K562 (cell line): Measurements from ENCODE around the gene NHSL2. TPM values are rescaled to one million over a fixed set of nuclear protein-coding genes. Genes with fewer than 3 reads are reported as not detected.

Experiments used
- ARID1B ChIP-seq: fragments of 450-650 bp; IDR thresholded peaks from 2 replicates; pipeline ENCODE4 v1.6.1; 2016; ENCODE audit warnings: antibody characterized with exemption, mild to moderate bottlenecking, inconsistent platforms
- CREM ChIP-seq: IDR thresholded peaks from 2 replicates; pipeline ENCODE4 v1.6.1; 2014; ENCODE audit warnings: antibody characterized with exemption, low read depth
- E2F6 ChIP-seq, 2 experiments: IDR thresholded peaks; 2 replicates each; pipeline ENCODE4 v1.6.1; 2011; ENCODE audit warnings: borderline replicate concordance in 1 of 2, control low read depth in 1 of 2, low read depth in 1 of 2, low read length in 1 of 2, mild to moderate bottlenecking in 1 of 2, mixed read lengths in 1 of 2, moderate library complexity in 1 of 2; ENCODE audit not compliant: insufficient read depth in 1 of 2, insufficient read length in 1 of 2, poor library complexity in 1 of 2, severe bottlenecking in 1 of 2; ENCODE audit errors: extremely low read depth in 1 of 2
- HMGN3 ChIP-seq: IDR thresholded peaks from 2 replicates; pipeline ENCODE4 v1.6.1; 2011; ENCODE audit warnings: borderline replicate concordance, low read depth, mild to moderate bottlenecking, mixed read lengths, low read length; ENCODE audit not compliant: insufficient read length; ENCODE audit errors: extremely low read depth
- MCM2 ChIP-seq: fragments of 450-650 bp; IDR thresholded peaks from 2 replicates; pipeline ENCODE4 v1.6.1; 2017; ENCODE audit warnings: low read depth, mild to moderate bottlenecking
- NCOR1 ChIP-seq: fragments of 450-650 bp; IDR thresholded peaks from 2 replicates; pipeline ENCODE4 v1.6.1; 2016; ENCODE audit warnings: mild to moderate bottlenecking, moderate library complexity
- NR2C1 ChIP-seq, 2 experiments: fragments of 450-650 bp; IDR thresholded peaks; 2 replicates each; pipeline ENCODE4 v1.6.1; 2017; ENCODE audit warnings: mild to moderate bottlenecking in 2 of 2, antibody characterized with exemption in 1 of 2, inconsistent platforms in 1 of 2, missing compliant biosample characterization in 1 of 2, missing genetic modification characterization in 1 of 2
- PHB ChIP-seq: fragments of 250-450 bp; sonication (Bioruptor Pico); IDR thresholded peaks from 2 replicates; pipeline ENCODE4 v1.5.0; 2021
- PKNOX1 ChIP-seq: fragments of 450-650 bp; IDR thresholded peaks from 2 replicates; pipeline ENCODE4 v1.6.1; 2016
- POLR2A ChIP-seq: fragments of 450-650 bp; conservative IDR thresholded peaks from 2 replicates; pipeline ENCODE4 v1.6.1; 2016
- SLC30A9 ChIP-seq: fragments of 250-450 bp; sonication (Bioruptor Pico); IDR thresholded peaks from 2 replicates; pipeline ENCODE4 v1.8.0; 2022; ENCODE audit warnings: mild to moderate bottlenecking, moderate library complexity
- SMAD4 ChIP-seq: fragments of 250-450 bp; sonication (Bioruptor Pico); conservative IDR thresholded peaks from 2 replicates; pipeline ENCODE4 v1.8.0; 2021; ENCODE audit warnings: inconsistent platforms, mild to moderate bottlenecking, moderate library complexity
- TCF7L2 ChIP-seq: fragments of 150-350 bp; IDR thresholded peaks from 2 replicates; pipeline ENCODE4 v1.6.1; 2016; ENCODE audit warnings: low read depth, mild to moderate bottlenecking, low read length, moderate library complexity
- THAP12 ChIP-seq: fragments of 250-450 bp; sonication (Bioruptor Pico); IDR thresholded peaks from 2 replicates; pipeline ENCODE4 v1.9.0; 2021; ENCODE audit warnings: mild to moderate bottlenecking, inconsistent platforms
- TSC22D4 ChIP-seq: fragments of 450-650 bp; IDR thresholded peaks from 2 replicates; pipeline ENCODE4 v1.6.1; 2016; ENCODE audit warnings: missing genetic modification characterization, missing biosample characterization, control low read depth
- ZBTB9 ChIP-seq: fragments of 450-650 bp; formaldehyde crosslinking; IDR thresholded peaks from 2 replicates; pipeline ENCODE4 v1.4.0; 2020; ENCODE audit warnings: mild to moderate bottlenecking, moderate library complexity
- ZFPM2 ChIP-seq: fragments of 250-450 bp; sonication (Bioruptor Pico); IDR thresholded peaks from 2 replicates; pipeline ENCODE4 v1.5.1; 2022; ENCODE audit warnings: mild to moderate bottlenecking
- ZNF217 ChIP-seq: sonication (generic); formaldehyde crosslinking; IDR thresholded peaks from 2 replicates; pipeline ENCODE4 v1.8.0; 2022; ENCODE audit warnings: mild to moderate bottlenecking, missing genetic modification reagents
- ZNF24 ChIP-seq: fragments of 450-650 bp; IDR thresholded peaks from 2 replicates; pipeline ENCODE4 v1.6.1; 2016
- ZNF57 ChIP-seq: fragments of 450-650 bp; formaldehyde crosslinking; IDR thresholded peaks from 2 replicates; pipeline ENCODE4 v1.4.0; 2020; ENCODE audit warnings: mild to moderate bottlenecking, moderate library complexity
- polyA plus RNA-seq, 8 experiments: library from polyadenylated mRNA; depleted of rRNA in 4 of 8; stranded (reverse) in 5 of 8; unstranded in 3 of 8; fragments of >200 nt; fragmentation: Nextera tagmentation in 2 of 8; fragmentation: Illumina TruSeq in 1 of 8; extraction: Ambion mirVana in 2 of 8; extraction: Trizol in 1 of 8; gene quantifications; 2 replicates each; pipeline versions ENCODE4 v1.2.1 to v1.2.3, GENCODE V29; 2011 to 2014; ENCODE audit warnings: inconsistent platforms in 1 of 8, missing spikeins in 1 of 8
- total RNA-seq, 7 experiments: library from RNA; depleted of rRNA in 6 of 7; stranded (reverse); fragments of >200 nt in 6 of 7; fragmentation: Illumina TruSeq in 2 of 7; extraction: Trizol in 2 of 7; gene quantifications; 2 replicates each; pipeline versions ENCODE4 v1.2.1 to v1.2.3, GENCODE V29; 2011 to 2021; ENCODE audit warnings: low replicate concordance in 1 of 7
- TF ChIP-seq, protein P1 (sequence below): fragments of 250-450 bp; sonication (Bioruptor Pico); IDR thresholded peaks from 2 replicates; pipeline ENCODE4 v1.4.0; 2020; ENCODE audit warnings: mild to moderate bottlenecking, moderate library complexity

NHSL2 gene
- total and polyA plus RNA-seq, 9 of the 15 experiments (the other 6 are each of a cell fraction or from before 2014, with no cell fraction given) = 0.02 TPM; not detected in 8

GRCh38 chrX:72181178-72182125, 270.8 kb downstream of the NHSL2 start, which contains the start of gene PIN4 (continued):
- TF ChIP-seq, protein P1, sequence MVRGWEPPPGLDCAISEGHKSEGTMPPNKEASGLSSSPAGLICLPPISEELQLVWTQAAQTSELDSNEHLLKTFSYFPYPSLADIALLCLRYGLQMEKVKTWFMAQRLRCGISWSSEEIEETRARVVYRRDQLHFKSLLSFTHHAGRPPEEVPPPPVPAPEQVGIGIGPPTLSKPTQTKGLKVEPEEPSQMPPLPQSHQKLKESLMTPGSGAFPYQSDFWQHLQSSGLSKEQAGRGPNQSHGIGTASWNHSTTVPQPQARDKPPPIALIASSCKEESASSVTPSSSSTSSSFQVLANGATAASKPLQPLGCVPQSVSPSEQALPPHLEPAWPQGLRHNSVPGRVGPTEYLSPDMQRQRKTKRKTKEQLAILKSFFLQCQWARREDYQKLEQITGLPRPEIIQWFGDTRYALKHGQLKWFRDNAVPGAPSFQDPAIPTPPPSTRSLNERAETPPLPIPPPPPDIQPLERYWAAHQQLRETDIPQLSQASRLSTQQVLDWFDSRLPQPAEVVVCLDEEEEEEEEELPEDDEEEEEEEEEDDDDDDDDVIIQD (CRISPR knock-in tag) = no peak
- no peak for TF ChIP-seq SMAD4 (CRISPR knock-in tag)
- no peak for TF ChIP-seq NCOR1
- TF ChIP-seq NR2C1 (IDR thresholded peaks at IDR 0.05) = peak; percentile 96
- TF ChIP-seq NR2C1 (tag; IDR thresholded peaks at IDR 0.05) = peak; percentile 97
- TF ChIP-seq SLC30A9 (CRISPR knock-in tag) = no peak
- no peak for TF ChIP-seq CREM
- no peak for TF ChIP-seq TCF7L2
- no peak for TF ChIP-seq ZBTB9 (CRISPR knock-in tag)
- no peak for TF ChIP-seq ZNF57 (CRISPR knock-in tag)
- no peak for TF ChIP-seq PKNOX1
- no peak for TF ChIP-seq ZFPM2 (CRISPR knock-in tag)
- no peak for TF ChIP-seq ZNF217
- TF ChIP-seq POLR2A = peak; percentile 76
- no peak for TF ChIP-seq PHB (CRISPR knock-in tag)
- TF ChIP-seq ARID1B = no peak
- TF ChIP-seq HMGN3 = no peak
- no peak for TF ChIP-seq TSC22D4 (tag)
- no peak for TF ChIP-seq MCM2
- TF ChIP-seq E2F6 (IDR thresholded peaks at IDR 0.05; ENCODE audit: borderline replicate concordance in 1 of 2, extremely low read depth in 1 of 2, insufficient read depth in 1 of 2, insufficient read length in 1 of 2, low read depth in 1 of 2, low read length in 1 of 2, poor library complexity in 1 of 2, severe bottlenecking in 1 of 2) = peak; percentile 66 to 76
- no peak for TF ChIP-seq THAP12 (CRISPR knock-in tag)
- TF ChIP-seq ZNF24 = no peak
